GM18526 (cell line): ENCODE data around the gene RBM20.

Experiments used
- POLR2A ChIP-seq: IDR thresholded peaks from 3 replicates; pipeline ENCODE4 v1.6.1; 2011; ENCODE audit not compliant: insufficient read length; ENCODE audit errors: extremely low read depth

The RBM20 gene

DNA sequence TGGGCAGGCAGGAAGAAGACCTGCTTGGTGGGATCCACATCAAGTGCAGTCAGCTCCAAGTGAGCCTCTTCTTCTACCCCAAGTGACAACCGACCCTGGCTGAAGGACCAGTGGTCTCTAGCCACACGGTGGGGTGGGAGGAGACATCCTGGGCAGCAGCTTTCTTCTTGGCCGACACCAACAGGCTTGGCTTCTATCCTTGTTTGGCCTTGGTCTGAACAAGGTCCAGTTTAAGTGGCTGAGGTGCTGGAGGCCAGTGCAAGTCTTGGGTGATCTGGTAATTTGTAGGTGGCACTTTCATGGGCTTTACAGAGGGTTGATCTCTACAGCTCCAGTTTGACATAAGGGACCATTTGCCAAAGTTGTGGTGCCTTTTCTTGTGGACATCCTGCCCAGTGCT lies 164.0 kb downstream of the RBM20 start:
- TF ChIP-seq POLR2A = no peak

DNA sequence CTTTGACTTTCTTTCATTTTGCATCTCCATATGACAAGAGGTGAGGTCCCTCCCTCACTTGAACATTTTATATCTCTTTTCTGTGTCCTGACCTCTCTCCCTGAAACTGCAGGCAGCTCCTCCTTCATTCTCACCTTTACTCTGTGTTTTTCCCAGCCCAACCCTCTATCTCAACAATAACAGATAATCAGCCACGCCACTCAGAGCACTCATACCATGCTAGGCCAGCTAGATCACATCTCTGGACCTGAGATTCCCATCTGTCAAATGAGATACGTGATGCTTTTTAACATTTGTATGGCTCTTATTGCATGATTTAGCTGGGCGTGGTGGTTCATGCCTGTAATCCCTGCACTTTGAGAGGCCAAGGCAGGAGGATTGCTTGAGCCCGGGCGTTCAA lies 164.5 kb downstream of the RBM20 start:
- no peak for TF ChIP-seq POLR2A

DNA sequence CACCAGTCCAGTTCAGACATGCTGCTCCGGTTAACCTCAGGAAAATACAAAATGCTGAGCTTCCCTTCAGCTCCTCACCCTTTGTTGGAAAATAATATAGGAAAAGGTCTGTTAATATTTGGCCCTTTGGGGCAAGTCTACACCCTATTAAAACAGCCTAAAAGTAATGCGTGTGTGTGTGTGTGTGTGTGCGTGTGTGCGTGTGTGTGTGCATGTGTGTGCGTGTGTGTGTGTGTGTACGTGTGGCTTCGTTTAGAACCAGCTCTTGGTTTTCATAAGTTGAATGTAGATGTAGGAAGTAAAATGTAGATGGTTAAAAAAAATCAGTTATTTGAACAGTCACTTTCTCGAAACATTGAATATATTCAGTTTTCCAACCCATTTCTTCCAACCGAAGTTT lies 166.5 kb downstream of the RBM20 start:
- no peak for TF ChIP-seq POLR2A

DNA sequence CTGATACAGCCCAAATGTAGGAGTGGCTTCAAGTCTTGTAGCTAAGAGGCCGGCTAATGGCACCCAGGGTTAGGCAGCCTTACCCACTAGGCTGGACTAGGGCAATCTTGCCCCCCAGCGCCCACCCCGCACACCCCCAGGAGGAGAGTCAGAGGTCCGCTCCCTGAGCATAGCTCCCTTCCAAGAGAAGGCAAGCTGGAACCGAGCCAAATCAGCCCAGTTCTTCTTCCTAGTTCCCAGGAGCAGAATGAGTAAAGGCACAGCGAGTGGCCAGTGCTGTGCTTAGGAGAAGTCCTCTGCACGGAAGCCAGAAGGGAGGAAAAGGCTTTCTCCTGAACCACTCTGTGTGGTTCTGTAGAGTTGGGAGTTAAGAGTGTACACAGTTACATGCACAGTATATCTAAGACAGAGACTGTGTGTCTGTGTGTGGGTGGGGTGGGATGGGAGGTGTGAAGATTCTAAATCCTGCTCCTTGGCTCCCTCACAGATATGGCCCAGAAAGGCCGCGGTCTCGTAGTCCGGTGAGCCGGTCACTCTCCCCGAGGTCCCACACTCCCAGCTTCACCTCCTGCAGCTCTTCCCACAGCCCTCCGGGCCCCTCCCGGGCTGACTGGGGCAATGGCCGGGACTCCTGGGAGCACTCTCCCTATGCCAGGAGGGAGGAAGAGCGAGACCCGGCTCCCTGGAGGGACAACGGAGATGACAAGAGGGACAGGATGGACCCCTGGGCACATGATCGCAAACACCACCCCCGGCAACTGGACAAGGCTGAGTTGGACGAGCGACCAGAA lies 167.8 kb downstream of the RBM20 start:
- TF ChIP-seq POLR2A = no peak

DNA sequence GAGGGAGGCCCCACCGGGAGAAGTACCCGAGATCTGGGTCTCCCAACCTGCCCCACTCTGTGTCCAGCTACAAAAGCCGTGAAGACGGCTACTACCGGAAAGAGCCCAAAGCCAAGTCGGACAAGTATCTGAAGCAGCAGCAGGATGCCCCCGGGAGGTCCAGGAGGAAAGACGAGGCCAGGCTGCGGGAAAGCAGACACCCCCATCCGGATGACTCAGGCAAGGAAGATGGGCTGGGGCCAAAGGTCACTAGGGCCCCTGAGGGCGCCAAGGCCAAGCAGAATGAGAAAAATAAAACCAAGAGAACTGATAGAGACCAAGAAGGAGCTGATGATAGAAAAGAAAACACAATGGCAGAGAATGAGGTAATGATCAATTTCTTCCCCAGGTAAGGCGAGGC lies 168.4 kb downstream of the RBM20 start:
- TF ChIP-seq POLR2A = no peak

DNA sequence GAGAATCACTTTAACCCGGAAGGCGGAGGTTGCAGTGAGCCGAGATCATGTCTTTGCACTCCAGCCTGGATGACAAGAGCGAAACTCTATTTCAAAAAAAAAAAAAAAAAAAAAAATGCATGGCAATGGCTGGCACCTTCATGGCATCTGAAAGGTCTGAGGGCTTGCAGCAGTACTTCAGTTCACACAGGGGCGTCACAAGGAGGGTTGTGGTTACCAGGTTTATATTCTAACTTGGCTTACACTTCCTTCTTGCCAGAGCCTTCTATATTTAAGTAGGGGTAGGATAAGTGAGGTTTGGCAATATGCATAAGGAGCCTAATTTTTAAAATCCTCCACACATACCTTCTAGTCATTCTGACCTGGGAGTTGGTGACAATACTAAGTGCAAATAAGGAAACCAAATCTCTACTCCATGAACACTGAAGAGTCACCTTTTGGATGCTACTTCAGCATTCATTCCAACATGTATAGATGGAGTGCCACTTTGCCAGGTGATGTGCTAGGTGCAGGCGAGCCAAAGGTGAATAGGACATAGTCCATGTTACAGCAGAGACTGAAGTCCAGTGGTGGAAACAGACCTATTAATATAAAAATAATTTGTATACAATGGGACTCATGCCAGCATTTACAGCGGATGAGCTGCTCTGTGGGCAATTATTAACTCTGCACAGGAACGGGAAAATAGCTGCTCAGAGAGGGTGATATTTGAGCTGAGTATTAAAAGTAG lies 169.8 kb downstream of the RBM20 start:
- no peak for TF ChIP-seq POLR2A

DNA sequence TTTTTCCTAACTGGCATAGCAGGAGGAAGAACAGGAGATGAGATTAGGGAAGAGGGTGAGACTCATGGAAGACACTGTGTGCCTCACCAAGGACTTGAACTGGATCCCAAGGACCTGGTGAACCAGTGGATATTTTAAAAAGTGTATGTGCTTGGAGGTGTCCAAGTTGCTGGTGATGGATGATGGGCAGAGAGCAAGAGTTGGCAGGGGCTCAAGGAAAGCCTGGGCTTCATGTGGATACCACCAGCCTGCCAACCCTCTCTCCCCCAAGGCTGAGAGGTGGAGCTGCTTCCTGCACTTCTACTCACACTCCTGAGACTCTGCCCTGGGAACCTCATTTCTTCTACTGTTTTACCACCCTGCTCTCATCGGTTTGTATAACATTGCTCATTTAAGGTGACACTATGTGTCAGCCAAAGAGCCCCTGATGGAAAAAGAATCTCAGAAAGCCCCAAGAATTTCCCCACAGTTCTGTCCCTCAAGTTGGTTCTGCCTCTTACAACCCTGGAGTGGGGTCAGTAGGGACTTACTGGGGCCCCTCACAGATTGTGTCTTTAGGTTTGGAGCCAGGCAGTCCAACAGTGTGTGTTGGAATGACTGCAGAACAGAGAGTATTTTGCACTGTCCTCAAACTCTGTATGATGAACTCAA lies 171.3 kb downstream of the RBM20 start:
- TF ChIP-seq POLR2A = no peak

DNA sequence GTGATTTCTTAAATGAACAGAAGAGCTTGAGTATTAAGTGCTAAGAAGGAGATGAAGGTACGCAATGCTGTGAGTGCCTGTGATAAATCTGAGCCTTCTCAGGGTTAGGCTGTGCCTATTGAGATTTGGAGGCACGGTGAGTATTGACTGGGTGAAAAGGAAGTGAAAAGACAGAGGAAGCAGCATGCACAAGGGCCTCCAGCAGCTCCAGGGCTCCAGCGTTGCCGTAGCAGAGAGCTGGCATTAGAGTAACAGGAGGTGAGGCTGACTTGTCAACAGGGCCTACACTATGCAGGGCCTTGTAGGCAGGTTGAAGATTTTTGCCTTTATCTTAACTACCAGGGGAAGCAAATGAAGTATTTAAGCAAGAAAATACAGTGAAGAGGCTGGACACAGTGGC lies 173.5 kb downstream of the RBM20 start:
- TF ChIP-seq POLR2A = no peak

DNA sequence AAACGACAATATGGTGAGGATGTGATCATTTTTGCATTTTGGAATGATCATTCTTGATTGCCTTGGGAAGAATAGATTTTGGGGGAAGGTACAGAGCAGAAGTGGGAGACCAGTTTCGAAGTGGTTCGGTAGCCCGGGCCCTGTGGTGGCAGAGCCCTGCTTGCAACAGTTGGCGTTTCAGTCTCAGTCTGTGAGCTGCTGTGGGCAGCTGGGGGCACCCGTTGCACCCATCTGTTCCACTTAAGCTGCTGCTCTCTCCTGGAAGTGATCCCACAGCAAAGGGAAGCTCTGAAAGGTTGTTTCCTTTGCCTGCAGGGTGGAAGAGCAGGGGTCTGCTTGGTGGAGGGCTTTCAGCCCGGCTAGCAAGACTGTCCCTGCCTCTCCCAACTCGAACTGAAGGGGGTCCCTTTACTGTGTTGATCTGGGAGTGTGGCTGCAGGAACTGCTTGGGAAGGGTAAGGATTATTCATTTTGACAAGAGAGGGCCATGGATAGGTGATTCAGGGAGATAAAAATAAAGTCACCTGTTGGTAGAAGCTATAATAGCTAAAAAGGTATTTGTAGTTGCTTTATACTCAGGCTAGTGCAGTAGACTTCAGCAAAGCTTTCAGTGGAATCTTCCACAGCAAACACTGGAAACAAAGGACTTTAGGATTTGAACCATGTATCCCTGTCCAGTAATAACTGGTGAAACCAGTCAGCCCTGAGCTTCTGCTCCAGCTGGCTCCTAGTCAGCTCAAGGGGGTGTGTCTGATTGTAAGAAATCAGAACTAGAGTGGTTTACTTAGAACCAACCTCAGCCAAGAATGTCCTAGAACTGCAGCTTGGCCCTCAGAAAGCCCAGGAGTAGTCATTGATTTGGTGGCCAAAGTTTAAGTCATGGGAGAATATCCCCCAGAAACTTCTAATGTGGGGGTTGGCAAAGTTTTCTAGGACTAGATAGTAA lies 174.4 kb downstream of the RBM20 start:
- TF ChIP-seq POLR2A = no peak

DNA sequence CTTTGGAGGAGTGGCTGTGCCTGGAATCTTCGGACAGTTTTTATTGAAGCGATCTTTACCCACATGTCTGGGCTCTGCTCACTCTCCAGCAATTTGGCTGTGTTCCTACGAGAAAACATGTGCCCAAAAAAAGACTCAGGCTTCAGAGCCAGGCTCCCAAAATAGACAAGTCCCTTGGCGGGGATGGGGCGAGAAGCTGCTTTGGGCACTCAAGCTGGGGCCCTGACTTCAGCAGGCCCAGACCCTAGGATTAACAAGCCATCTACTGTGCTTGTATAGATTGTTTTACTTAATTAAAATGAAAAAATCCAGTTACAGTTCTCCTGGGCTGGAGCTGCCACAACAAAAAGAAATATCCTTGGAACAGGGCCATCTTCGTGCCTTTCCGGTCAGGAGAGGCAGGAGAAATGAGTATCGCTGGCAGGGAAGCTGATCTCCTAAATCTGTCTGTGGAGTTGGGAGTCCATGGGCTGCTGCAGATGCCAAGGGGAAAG lies 176.2 kb downstream of the RBM20 start:
- TF ChIP-seq POLR2A = no peak

DNA sequence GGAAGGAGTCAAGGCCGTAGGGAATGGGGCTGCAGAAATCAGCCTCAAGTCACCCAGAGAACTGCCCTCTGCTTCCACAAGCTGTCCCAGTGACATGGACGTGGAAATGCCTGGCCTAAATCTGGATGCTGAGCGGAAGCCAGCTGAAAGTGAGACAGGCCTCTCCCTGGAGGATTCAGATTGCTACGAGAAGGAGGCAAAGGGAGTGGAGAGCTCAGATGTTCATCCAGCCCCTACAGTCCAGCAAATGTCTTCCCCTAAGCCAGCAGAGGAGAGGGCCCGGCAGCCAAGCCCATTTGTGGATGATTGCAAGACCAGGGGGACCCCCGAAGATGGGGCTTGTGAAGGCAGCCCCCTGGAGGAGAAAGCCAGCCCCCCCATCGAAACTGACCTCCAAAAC lies 177.4 kb downstream of the RBM20 start:
- TF ChIP-seq POLR2A = no peak

DNA sequence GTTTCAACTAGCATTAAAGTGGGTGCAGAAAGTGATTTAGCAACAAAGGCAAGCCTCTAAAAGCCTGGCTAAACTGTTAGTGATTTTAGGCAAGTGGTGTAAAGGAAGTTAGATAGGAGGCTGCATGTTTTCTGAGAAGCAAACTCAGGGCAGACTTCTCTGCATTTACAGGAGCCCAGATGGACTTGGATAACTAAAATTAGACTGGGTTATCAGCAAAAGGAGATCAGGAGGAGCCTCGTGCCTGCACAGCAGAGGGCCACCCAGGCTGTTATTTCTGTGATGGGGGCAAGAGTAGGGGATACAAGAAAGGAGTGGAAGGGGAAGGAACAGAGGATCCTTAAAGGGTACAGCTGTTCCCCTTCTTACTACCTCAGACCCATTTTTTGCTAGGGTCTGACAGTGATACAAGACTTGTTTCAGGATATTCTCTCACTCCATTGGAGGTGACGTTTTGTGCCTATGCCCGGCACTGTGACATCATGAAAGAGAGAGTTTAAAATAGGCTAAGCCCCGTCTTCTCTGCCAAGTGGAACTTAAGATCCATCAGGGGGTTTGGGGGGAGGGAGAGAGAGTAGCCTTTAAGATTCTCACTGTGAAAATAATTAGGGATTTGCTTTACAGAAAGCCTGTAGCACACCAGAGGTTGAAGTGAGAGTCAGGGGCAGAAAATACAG lies 178.0 kb downstream of the RBM20 start:
- no peak for TF ChIP-seq POLR2A

DNA sequence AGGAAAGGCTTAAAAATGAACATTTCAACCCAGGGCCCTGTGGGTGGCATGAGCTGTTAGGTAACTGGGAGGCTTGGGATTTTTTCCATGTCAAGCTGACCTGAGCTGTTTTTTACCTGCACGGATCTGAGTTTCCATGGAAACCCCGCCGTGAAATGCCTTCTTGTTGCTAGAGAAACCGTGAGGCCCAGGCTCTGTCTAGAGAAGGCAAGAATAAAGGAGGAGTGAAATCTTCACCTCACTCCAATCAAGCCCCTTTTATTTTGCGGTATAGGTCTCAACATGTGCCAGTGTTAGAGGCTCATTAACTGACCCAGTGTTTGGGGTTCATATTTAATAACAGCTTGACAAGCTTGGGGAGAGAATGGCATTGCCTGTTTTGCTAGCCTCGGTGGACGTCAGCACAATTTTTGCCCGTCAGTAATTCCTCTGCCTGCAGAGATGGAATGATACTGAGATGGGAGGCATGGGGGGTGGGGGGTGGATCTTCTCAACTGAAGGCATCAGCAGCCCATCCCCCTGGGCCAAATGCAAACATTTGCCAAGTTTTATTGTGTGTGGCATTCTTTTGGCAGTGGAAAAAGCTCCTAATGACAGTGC lies 178.7 kb downstream of the RBM20 start:
- no peak for TF ChIP-seq POLR2A

DNA sequence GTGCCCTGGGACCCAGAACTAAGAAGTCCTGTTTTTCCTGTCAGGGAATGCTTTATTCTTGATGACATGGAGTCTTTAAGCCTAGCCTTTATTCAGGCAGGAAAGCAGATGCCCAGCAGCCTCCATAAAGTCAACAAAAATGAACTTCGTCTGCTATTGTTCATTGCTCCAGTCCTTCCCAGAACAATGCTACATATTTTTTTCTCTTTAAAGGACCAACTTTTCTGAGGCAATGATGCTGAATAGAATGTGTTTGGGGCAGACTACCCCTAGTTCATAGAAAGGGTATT lies 180.0 kb downstream of the RBM20 start:
- TF ChIP-seq POLR2A = no peak
